Liver (tissue), 3 donors: ENCODE measurements around the gene ANKZF1.

Experiments used
- ATF3 ChIP-seq: IDR thresholded peaks from 2 replicates; pipeline ENCODE4 v1.6.1; 2016; ENCODE audit warnings: antibody characterized with exemption
- GABPA ChIP-seq, 2 donors: IDR thresholded peaks in 1 of 2; conservative IDR thresholded peaks in 1 of 2; 2 replicates each; pipeline ENCODE4 v1.6.1; 2016; ENCODE audit warnings: antibody characterized with exemption in 2 of 2, mild to moderate bottlenecking in 1 of 2, moderate library complexity in 1 of 2
- HNF4G ChIP-seq: IDR thresholded peaks from 2 replicates; pipeline ENCODE4 v1.6.1; 2016; ENCODE audit warnings: antibody characterized with exemption
- JUND ChIP-seq, 2 donors: IDR thresholded peaks; 2 replicates each; pipeline ENCODE4 v1.6.1; 2016; ENCODE audit warnings: antibody characterized with exemption in 2 of 2
- RAD21 ChIP-seq, 2 donors: IDR thresholded peaks; 2 replicates each; pipeline ENCODE4 v1.6.1; 2016; ENCODE audit warnings: antibody characterized with exemption in 2 of 2, mild to moderate bottlenecking in 2 of 2
- RXRA ChIP-seq, 2 donors: IDR thresholded peaks; 2 replicates each; pipeline ENCODE4 v1.6.1; 2017 to 2018; ENCODE audit warnings: antibody characterized with exemption in 2 of 2, mild to moderate bottlenecking in 1 of 2
- SP1 ChIP-seq: IDR thresholded peaks from 2 replicates; pipeline ENCODE4 v1.6.1; 2018; ENCODE audit warnings: antibody characterized with exemption, mild to moderate bottlenecking
- TAF1 ChIP-seq: conservative IDR thresholded peaks from 2 replicates; pipeline ENCODE4 v1.6.1; 2016; ENCODE audit warnings: antibody characterized with exemption, mild to moderate bottlenecking
- YY1 ChIP-seq: IDR thresholded peaks from 2 replicates; pipeline ENCODE4 v1.6.1; 2016; ENCODE audit warnings: antibody characterized with exemption, mild to moderate bottlenecking
- TF ChIP-seq, protein P1 (sequence below): fragments of 150-350 bp; IDR thresholded peaks from 2 replicates; pipeline ENCODE4 v1.5.1; 2017; ENCODE audit warnings: improper control_type of control experiment, low read depth, low read length; ENCODE audit not compliant: missing input control
- TF ChIP-seq, protein P2 (sequence below): IDR thresholded peaks from 2 replicates; pipeline ENCODE4 v1.6.1; 2016; ENCODE audit warnings: antibody characterized with exemption
- donor health status: healthy.
- donor health status: healthy.

DNA sequence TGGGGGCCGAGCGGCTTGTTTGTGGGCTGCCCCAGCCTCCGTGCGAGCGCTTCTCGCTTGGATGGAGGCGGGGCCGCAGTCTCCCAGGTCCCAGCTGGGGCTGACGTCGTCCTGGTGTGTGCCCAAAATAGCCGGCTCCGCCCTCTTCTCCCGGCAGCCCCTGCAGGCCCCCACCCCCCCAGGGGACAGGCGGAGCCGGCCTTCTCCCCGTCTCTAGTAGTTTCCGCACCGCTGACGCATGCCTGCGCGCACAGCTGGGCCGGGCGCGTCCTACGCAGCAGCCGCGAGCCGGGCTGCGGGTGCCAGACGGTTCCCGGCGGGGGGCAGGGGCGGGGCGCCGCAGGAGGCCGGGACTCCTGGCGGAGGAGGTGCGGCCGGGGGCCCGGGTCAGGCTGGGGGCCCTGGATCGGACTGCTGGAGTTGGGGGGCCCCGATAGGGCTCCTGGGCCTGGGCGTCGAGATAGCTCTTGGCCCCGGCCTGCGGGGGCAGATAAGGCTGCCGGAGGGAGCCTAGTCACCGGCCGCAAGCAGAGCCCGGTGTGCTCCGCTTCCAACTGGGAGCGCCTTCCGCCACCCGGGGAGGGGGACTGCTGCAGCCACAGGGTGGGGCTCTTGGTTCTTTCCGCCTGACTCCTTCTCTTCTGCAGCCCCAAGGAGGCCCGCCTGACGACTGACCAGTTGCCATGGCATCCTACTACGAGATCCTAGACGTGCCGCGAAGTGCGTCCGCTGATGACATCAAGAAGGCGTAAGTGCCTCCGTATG is 49.7 kb downstream of the ANKZF1 start, which contains the start of gene DNAJB2:
- TF ChIP-seq, protein P1, sequence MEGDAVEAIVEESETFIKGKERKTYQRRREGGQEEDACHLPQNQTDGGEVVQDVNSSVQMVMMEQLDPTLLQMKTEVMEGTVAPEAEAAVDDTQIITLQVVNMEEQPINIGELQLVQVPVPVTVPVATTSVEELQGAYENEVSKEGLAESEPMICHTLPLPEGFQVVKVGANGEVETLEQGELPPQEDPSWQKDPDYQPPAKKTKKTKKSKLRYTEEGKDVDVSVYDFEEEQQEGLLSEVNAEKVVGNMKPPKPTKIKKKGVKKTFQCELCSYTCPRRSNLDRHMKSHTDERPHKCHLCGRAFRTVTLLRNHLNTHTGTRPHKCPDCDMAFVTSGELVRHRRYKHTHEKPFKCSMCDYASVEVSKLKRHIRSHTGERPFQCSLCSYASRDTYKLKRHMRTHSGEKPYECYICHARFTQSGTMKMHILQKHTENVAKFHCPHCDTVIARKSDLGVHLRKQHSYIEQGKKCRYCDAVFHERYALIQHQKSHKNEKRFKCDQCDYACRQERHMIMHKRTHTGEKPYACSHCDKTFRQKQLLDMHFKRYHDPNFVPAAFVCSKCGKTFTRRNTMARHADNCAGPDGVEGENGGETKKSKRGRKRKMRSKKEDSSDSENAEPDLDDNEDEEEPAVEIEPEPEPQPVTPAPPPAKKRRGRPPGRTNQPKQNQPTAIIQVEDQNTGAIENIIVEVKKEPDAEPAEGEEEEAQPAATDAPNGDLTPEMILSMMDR, result no peak
- peak; percentile 53 for TF ChIP-seq TAF1
- TF ChIP-seq JUND (IDR thresholded peaks at IDR 0.05), result peak; percentile 55 to 65
- no peak for TF ChIP-seq GABPA (IDR thresholded peaks at IDR 0.05 in 1 of 2, conservative IDR thresholded peaks at IDR 0.05 in 1 of 2)
- TF ChIP-seq RAD21 (IDR thresholded peaks at IDR 0.05), result peak in 1 of 2 donors; percentile 25
- TF ChIP-seq YY1, result peak; percentile 68
- TF ChIP-seq, protein P2, sequence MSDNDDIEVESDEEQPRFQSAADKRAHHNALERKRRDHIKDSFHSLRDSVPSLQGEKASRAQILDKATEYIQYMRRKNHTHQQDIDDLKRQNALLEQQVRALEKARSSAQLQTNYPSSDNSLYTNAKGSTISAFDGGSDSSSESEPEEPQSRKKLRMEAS, result no peak
- TF ChIP-seq SP1, result peak; percentile 67
- peak in 1 of 2 donors; percentile 20 for TF ChIP-seq RXRA (IDR thresholded peaks at IDR 0.05)
- TF ChIP-seq HNF4G, result no peak
- no peak for TF ChIP-seq ATF3
